Esophagus muscularis mucosa (tissue), 3 donors: ENCODE results near the gene ADGRG6.

ENCODE experiments used
- POLR2AphosphoS5 ChIP-seq, 2 donors: sonication (generic); formaldehyde crosslinking; IDR thresholded peaks; one replicate each; pipeline ENCODE4 v1.6.1; 2017; ENCODE audit warnings: antibody characterized with exemption in 2 of 2
- TF ChIP-seq, protein P1 (sequence below), 3 experiments: fragments of 200-600 bp in 2 of 3; fragments of 450-650 bp in 1 of 3; sonication (generic) in 2 of 3; IDR thresholded peaks; one replicate each; pipeline ENCODE4 v1.5.1; 2017 to 2019; ENCODE audit warnings: antibody characterized with exemption in 3 of 3, mild to moderate bottlenecking in 2 of 3, moderate library complexity in 1 of 3

DNA sequence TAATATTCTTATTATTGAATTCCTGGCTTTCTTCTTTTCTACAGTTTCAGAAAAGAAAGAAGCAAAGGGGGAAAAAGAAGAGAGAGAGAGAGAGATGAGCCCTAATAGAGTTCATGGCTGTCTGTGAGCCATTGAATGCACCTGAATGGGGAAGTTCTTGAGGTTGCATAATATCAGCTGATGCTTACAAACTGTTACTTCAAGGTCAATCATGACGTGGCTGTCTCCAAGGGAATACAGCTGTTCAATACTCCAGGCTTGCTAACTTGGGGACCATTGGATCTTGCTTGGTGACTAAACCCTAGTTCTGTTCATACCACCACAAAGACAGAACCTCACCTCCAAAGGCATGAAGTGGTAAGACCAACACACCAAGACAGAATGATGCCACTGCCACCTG is 180.4 kb downstream of the ADGRG6 start:
- TF ChIP-seq, protein P1, sequence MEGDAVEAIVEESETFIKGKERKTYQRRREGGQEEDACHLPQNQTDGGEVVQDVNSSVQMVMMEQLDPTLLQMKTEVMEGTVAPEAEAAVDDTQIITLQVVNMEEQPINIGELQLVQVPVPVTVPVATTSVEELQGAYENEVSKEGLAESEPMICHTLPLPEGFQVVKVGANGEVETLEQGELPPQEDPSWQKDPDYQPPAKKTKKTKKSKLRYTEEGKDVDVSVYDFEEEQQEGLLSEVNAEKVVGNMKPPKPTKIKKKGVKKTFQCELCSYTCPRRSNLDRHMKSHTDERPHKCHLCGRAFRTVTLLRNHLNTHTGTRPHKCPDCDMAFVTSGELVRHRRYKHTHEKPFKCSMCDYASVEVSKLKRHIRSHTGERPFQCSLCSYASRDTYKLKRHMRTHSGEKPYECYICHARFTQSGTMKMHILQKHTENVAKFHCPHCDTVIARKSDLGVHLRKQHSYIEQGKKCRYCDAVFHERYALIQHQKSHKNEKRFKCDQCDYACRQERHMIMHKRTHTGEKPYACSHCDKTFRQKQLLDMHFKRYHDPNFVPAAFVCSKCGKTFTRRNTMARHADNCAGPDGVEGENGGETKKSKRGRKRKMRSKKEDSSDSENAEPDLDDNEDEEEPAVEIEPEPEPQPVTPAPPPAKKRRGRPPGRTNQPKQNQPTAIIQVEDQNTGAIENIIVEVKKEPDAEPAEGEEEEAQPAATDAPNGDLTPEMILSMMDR (IDR thresholded peaks at IDR 0.05): no peak
- TF ChIP-seq POLR2AphosphoS5 (IDR thresholded peaks at IDR 0.05): no peak
